ENCODE results near the gene BMP4. TPM values are rescaled to one million over a fixed set of nuclear protein-coding genes. Genes with fewer than 3 reads are reported as not detected.

Gene BMP4
- total RNA-seq, 2 experiments from 2014 or later: not detected

DNA sequence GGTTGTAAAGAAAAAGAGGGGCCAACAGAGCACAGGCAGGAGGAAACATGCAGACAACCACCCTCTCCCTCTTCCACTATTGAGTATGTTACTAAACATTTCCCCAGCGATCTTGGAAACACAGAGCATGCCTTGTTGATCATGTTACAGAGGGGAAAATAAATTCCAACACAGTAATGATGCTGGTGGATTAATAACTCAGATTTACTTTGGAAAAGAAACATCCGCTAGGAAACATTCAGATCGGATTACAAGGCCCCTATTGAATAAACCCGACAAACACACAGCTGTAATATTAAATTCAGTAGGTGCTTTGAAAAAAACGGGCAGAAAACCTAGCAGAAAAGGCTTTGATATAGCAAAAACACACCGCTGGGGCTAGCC, 5.4 kb downstream of the BMP4 start:
- DNase-seq (no peak), ATAC-seq (no peak)
- intact Hi-C loops (cut with DNase I, micrococcal nuclease): no loop called here
- CTCF ChIA-PET: interaction anchor here (0.8 kb wide), 1 partner anchor 115 kb away, joined by 3 read pairs; no protein-coding TSS in a partner anchor
- peaks cover 29% of the 10 kb centered on the region for H3K4me1 Mint-ChIP-seq
- POLR2A ChIA-PET: no interaction called here
- no peaks in the 10 kb centered on the region for H3K9me3 Mint-ChIP-seq (ENCODE audit: low read depth)
- no peak overlapping the region for H3K4me3 Mint-ChIP-seq
- peaks cover 62% of the 10 kb centered on the region for H3K27me3 Mint-ChIP-seq
- no peak overlapping the region for H3K27ac Mint-ChIP-seq
- H3K36me3 Mint-ChIP-seq (ENCODE audit: low read depth): no peaks in the 10 kb centered on the region

DNA sequence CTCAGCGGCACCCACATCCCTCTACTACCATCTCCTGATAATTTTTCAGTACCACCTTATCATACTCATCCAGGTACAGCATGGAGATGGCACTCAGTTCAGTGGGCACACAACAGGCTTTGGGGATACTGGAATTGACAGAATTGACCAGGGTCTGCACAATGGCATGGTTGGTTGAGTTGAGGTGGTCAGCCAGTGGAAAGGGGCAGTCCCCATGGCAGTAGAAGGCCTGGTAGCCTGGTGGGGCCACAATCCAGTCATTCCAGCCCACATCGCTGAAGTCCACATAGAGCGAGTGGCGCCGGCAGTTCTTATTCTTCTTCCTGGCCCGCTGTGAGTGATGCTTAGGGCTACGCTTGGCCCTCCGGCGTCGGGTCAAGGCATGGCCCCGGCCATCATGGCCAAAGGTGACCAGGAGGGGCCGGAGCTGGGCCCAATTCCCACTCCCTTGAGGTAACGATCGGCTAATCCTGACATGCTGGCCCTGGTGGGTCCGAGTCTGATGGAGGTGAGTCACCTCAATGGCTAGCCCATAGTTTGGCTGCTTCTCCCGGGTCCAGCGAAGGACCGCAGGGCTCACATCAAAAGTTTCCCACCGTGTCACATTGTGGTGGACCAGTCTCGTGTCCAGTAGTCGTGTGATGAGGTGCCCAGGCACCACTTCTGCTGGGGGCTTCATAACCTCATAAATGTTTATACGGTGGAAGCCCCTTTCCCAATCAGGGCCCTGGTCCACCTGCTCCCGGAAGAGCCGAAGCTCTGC, 6.4 kb downstream of the BMP4 start:
- no peak for DNase-seq
- Mint-ChIP-seq H3K36me3 (ENCODE audit: low read depth) (no peaks in the 10 kb centered on the region), H3K9me3 (ENCODE audit: low read depth) (no peaks in the 10 kb centered on the region)

GRCh38 chr14:53949201-53949600, 7.4 kb downstream of the BMP4 start:
- no peaks in the 10 kb centered on the region for H3K9me3 Mint-ChIP-seq (ENCODE audit: low read depth)
- DNase-seq (no peak), ATAC-seq (no peak)
- H3K4me1 Mint-ChIP-seq: peaks cover 10% of the 10 kb centered on the region
- POLR2A ChIA-PET: no interaction called here
- H3K36me3 Mint-ChIP-seq (ENCODE audit: low read depth): no peaks in the 10 kb centered on the region
- intact Hi-C loops (cut with DNase I, micrococcal nuclease): no loop called here
- CTCF ChIA-PET: interaction anchor here (0.6 kb wide), 1 partner anchor 9 kb away, joined by 3 read pairs; no protein-coding TSS in a partner anchor
- H3K4me3 Mint-ChIP-seq: no peak overlapping the region
- no peak overlapping the region for H3K27ac Mint-ChIP-seq
- H3K27me3 Mint-ChIP-seq: peaks cover 56% of the 10 kb centered on the region

More for the DNA sequence above, 6.4 kb downstream of the BMP4 start:
- Mint-ChIP-seq H3K4me1 (peaks cover 20% of the 10 kb centered on the region), H3K27ac (no peak overlapping the region), H3K4me3 (no peak overlapping the region), H3K27me3 (peaks cover 57% of the 10 kb centered on the region)
- POLR2A ChIA-PET: no interaction called here
- CTCF ChIA-PET: no interaction called here
- intact Hi-C loops (cut with DNase I, micrococcal nuclease): no loop called here
- no peak for ATAC-seq

GRCh38 chr14:53948205-53948884, 8.3 kb downstream of the BMP4 start:
- POLR2A ChIA-PET: no interaction called here
- ATAC-seq (no peak), DNase-seq (no peak)
- Mint-ChIP-seq H3K4me1 (peaks cover 4% of the 10 kb centered on the region), H3K9me3 (ENCODE audit: low read depth) (no peaks in the 10 kb centered on the region), H3K36me3 (ENCODE audit: low read depth) (no peaks in the 10 kb centered on the region), H3K27ac (no peak overlapping the region), H3K27me3 (peaks cover 56% of the 10 kb centered on the region), H3K4me3 (no peak overlapping the region)
- intact Hi-C loops (cut with DNase I, micrococcal nuclease): no loop called here
- CTCF ChIA-PET: interaction anchor here (0.9 kb wide), 1 partner anchor 9 kb away, joined by 4 read pairs; no protein-coding TSS in a partner anchor

GRCh38 chr14:53947452-53948204, 9.0 kb downstream of the BMP4 start:
- H3K36me3 Mint-ChIP-seq (ENCODE audit: low read depth): no peaks in the 10 kb centered on the region
- no peak overlapping the region for H3K27ac Mint-ChIP-seq
- no peak overlapping the region for H3K4me3 Mint-ChIP-seq
- DNase-seq: no peak
- no peaks in the 10 kb centered on the region for H3K4me1 Mint-ChIP-seq
- intact Hi-C loops (cut with DNase I, micrococcal nuclease): no loop called here
- POLR2A ChIA-PET: no interaction called here
- H3K9me3 Mint-ChIP-seq (ENCODE audit: low read depth): no peaks in the 10 kb centered on the region
- no peak for ATAC-seq
- peaks cover 52% of the 10 kb centered on the region for H3K27me3 Mint-ChIP-seq
- CTCF ChIA-PET: interaction anchor here (0.7 to 0.9 kb wide), 2 partner anchors 9 kb away, joined by 3 to 4 read pairs; no protein-coding TSS in a partner anchor

GRCh38 chr14:53947094-53947445, 9.6 kb downstream of the BMP4 start:
- ATAC-seq (no peak), DNase-seq (no peak)
- no peaks in the 10 kb centered on the region for H3K36me3 Mint-ChIP-seq (ENCODE audit: low read depth)
- H3K27me3 Mint-ChIP-seq: peaks cover 51% of the 10 kb centered on the region
- H3K9me3 Mint-ChIP-seq (ENCODE audit: low read depth): no peaks in the 10 kb centered on the region
- ChIA-PET CTCF (interaction anchor here (0.7 kb wide), 1 partner anchor 9 kb away, joined by 3 read pairs; no protein-coding TSS in a partner anchor), POLR2A (no interaction called here)
- intact Hi-C loops (cut with DNase I, micrococcal nuclease): no loop called here
- H3K27ac Mint-ChIP-seq: no peak overlapping the region
- no peaks in the 10 kb centered on the region for H3K4me1 Mint-ChIP-seq
- no peak overlapping the region for H3K4me3 Mint-ChIP-seq

GRCh38 chr14:53946404-53947093, 10.1 kb downstream of the BMP4 start:
- POLR2A ChIA-PET: no interaction called here
- CTCF ChIA-PET: interaction anchor here (0.6 to 0.7 kb wide), 2 partner anchors 10 to 24 kb away, joined by 3 to 4 read pairs; no protein-coding TSS in a partner anchor

DNA sequence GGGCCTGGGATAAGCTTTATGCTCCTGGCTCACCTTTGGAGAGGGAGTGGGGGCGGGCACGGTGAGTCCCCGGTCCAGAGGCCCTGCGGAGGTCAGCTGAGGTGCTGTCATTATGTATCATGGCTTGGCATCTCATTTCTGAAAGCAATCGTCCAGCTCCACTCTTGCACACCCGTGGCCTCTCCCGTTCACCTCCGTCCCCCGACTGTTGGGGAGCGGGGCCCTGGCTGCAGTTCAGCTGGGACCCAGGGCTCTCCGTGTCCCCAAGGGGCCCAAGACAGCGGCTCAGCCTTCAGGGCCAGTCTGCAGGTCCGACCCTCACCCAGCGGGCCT, 10.6 kb downstream of the BMP4 start:
- intact Hi-C loops (cut with DNase I, micrococcal nuclease): no loop called here
- DNase-seq: no peak
- Mint-ChIP-seq H3K36me3 (ENCODE audit: low read depth) (no peaks in the 10 kb centered on the region), H3K4me3 (no peak overlapping the region), H3K27me3 (peaks cover 46% of the 10 kb centered on the region), H3K9me3 (ENCODE audit: low read depth) (no peaks in the 10 kb centered on the region), H3K4me1 (no peaks in the 10 kb centered on the region), H3K27ac (no peak overlapping the region)
- POLR2A ChIA-PET: no interaction called here
- CTCF ChIA-PET: interaction anchor here (0.6 kb wide), 1 partner anchor 24 kb away, joined by 4 read pairs; no protein-coding TSS in a partner anchor
- no peak for ATAC-seq

More at GRCh38 chr14:53946404-53947093, 10.1 kb downstream of the BMP4 start:
- ATAC-seq (no peak), DNase-seq (no peak)
- Mint-ChIP-seq H3K4me1 (no peaks in the 10 kb centered on the region), H3K4me3 (no peak overlapping the region), H3K27ac (no peak overlapping the region), H3K36me3 (ENCODE audit: low read depth) (no peaks in the 10 kb centered on the region), H3K27me3 (peaks cover 48% of the 10 kb centered on the region), H3K9me3 (ENCODE audit: low read depth) (no peaks in the 10 kb centered on the region)
- intact Hi-C loops (cut with DNase I, micrococcal nuclease): no loop called here

GRCh38 chr14:53943751-53944083, 12.9 kb downstream of the BMP4 start:
- intact Hi-C loops (cut with DNase I, micrococcal nuclease): no loop called here
- CTCF ChIA-PET: no interaction called here
- ATAC-seq: no peak
- Mint-ChIP-seq H3K27ac (no peak overlapping the region), H3K4me3 (no peak overlapping the region), H3K27me3 (peaks cover 43% of the 10 kb centered on the region), H3K4me1 (no peaks in the 10 kb centered on the region), H3K9me3 (ENCODE audit: low read depth) (no peaks in the 10 kb centered on the region), H3K36me3 (ENCODE audit: low read depth) (no peaks in the 10 kb centered on the region)
- POLR2A ChIA-PET: no interaction called here
- no peak for DNase-seq

DNA sequence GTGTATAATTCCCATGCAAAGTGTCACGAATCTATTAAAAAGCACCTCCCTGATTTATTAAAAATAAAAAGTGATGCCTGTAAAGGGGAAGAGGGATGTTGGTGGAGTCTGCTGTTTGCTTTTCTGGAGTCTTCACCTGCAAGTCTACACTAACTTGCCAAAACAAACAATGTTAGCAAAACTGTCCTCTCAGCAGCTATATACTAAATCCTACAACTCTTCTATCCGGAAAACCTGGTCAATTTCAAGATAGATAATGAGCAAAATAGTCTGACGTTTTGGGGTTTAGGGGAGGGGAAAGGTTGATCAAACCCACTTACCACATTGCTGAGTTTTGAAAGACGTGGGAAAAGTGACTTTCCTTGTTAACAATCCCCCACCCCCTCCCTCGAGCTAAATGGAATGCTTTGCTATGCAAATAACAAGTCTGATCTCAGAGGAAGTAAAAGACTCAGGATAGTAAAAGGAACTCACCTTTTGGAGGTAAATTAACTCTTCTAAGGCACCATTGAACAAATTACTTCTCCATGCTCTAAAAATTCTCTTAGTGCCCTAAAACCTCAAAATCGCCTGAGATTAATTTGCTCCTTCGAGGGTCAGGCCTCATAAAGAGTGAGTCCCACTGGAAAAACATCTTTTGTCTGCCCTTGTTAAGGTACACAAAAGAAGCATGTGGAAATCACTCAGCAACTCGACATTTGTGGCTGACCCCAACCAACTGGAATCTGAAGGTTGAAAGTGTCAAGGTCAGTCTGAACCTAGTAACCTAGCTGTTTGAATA, 13.5 kb downstream of the BMP4 start:
- H3K27ac Mint-ChIP-seq: no peak overlapping the region
- POLR2A ChIA-PET: no interaction called here
- CTCF ChIA-PET: interaction anchor here (0.7 kb wide), 1 partner anchor 513 kb away, joined by 3 read pairs; no protein-coding TSS in a partner anchor

More for the DNA sequence above, 13.5 kb downstream of the BMP4 start:
- DNase-seq (no peak), ATAC-seq (no peak)
- H3K4me3 Mint-ChIP-seq: no peak overlapping the region
- intact Hi-C loops (cut with DNase I, micrococcal nuclease): no loop called here
- no peaks in the 10 kb centered on the region for H3K9me3 Mint-ChIP-seq (ENCODE audit: low read depth)
- peaks cover 42% of the 10 kb centered on the region for H3K27me3 Mint-ChIP-seq
- H3K36me3 Mint-ChIP-seq (ENCODE audit: low read depth): no peaks in the 10 kb centered on the region
- H3K4me1 Mint-ChIP-seq: no peaks in the 10 kb centered on the region

Data from activated CD4-positive, alpha-beta T cell treated with anti-CD3 and anti-CD28 coated beads for 36 hours (primary cell).